ENCODE results near the gene PLPPR1. TPM values are rescaled to one million over a fixed set of nuclear protein-coding genes. Genes with fewer than 3 reads are reported as not detected.

PLPPR1 gene
- total and polyA plus RNA-seq, 8 donors: 0.30 to 3.1 (median 0.55) TPM; not detected in 1

DNA sequence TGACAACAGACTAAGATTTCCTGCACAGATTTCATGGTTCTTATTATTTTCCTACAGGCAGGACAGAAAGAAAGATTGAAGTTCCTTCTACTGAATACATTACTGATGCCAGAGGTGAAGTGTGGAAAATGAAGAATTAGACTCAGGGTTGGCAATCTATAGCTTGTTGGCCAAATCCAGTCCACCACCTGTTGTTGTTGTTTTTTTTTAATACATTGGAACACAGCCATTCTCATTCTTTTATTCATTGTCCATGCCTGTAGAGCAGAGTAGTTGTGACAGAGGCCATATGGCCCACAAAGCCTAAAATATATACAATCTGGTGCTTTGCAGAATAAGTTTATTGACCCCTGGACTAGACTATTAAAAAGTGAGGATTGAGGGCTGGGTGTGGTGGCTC, 5.8 kb upstream of the PLPPR1 start:
- H3K36me3 ChIP-seq: no peaks in the 10 kb centered on the region
- H3K9me3 ChIP-seq: no peaks in the 10 kb centered on the region
- intact Hi-C loops (cut with DNase I): no loop called here
- no peak for ATAC-seq
- H3K27ac ChIP-seq: no peak overlapping the region
- no peaks in the 10 kb centered on the region for H3K27me3 ChIP-seq
- FAIRE-seq: no peak
- TF ChIP-seq, protein P1, sequence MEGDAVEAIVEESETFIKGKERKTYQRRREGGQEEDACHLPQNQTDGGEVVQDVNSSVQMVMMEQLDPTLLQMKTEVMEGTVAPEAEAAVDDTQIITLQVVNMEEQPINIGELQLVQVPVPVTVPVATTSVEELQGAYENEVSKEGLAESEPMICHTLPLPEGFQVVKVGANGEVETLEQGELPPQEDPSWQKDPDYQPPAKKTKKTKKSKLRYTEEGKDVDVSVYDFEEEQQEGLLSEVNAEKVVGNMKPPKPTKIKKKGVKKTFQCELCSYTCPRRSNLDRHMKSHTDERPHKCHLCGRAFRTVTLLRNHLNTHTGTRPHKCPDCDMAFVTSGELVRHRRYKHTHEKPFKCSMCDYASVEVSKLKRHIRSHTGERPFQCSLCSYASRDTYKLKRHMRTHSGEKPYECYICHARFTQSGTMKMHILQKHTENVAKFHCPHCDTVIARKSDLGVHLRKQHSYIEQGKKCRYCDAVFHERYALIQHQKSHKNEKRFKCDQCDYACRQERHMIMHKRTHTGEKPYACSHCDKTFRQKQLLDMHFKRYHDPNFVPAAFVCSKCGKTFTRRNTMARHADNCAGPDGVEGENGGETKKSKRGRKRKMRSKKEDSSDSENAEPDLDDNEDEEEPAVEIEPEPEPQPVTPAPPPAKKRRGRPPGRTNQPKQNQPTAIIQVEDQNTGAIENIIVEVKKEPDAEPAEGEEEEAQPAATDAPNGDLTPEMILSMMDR (IDR thresholded peaks at IDR 0.05): no peak
- no peaks in the 10 kb centered on the region for H3K4me1 ChIP-seq
- DNase-seq: no peak
- H3K4me3 ChIP-seq: no peak overlapping the region

- Histone ChIP-seq H3K27ac (no peak overlapping the region), H3K4me3 (no peak overlapping the region), H3K4me1 (peaks cover 0 to 8% (median 0%) of the 10 kb centered on the region in 3 donors), H3K36me3 (no peaks in the 10 kb centered on the region), H3K27me3 (peaks cover 0 to 3% (median 0%) of the 10 kb centered on the region in 4 donors), H3K9me3 (no peaks in the 10 kb centered on the region)
- TF ChIP-seq, protein P1 (IDR thresholded peaks at IDR 0.05): no peak
- intact Hi-C loops (cut with DNase I): no loop called here
- WGBS, 2 donors: 67 to 69% methylated on average over 2 of the region's 2 CpGs
- no peak for FAIRE-seq
- no peak for DNase-seq
- no peak for ATAC-seq
Observed at GRCh38 chr9:101025940-101026339, 2.6 kb upstream of the PLPPR1 start.

- ATAC-seq (peak in 2 of 4 donors; percentile 5 to 18), FAIRE-seq (no peak), DNase-seq (peak in 1 of 6 donors; percentile 15)
- Histone ChIP-seq H3K36me3 (no peaks in the 10 kb centered on the region), H3K4me3 (no peak overlapping the region), H3K4me1 (peaks cover 0 to 8% (median 0%) of the 10 kb centered on the region in 3 donors), H3K27ac (no peak overlapping the region), H3K27me3 (peaks cover 0 to 3% (median 0%) of the 10 kb centered on the region in 4 donors), H3K9me3 (no peaks in the 10 kb centered on the region)
- intact Hi-C loops (cut with DNase I): no loop called here
- TF ChIP-seq, protein P1 (IDR thresholded peaks at IDR 0.05): no peak
- WGBS, 2 donors: 24 to 34% methylated on average over 4 of the region's 4 CpGs
Observed at GRCh38 chr9:101026824-101027223, 1.7 kb upstream of the PLPPR1 start.

DNA sequence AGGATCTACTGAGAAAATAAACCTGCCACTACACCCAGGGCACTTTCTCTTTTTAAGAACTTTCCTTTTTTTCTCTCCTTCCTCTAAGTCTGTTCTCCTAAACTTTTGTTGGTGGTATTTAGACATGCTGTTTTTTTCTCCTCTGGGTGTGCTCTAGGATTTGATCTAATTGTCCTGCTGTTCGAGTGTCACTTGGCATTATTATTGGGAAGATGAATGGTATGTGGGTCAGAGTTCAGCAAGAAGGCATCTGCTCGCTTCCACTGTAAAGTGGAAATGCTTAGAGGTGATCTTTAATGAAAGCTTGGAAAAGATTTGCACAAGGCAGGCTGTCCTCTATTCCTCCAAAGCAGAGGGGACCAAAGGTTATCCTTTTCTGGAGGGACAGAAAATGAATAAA, 1.3 kb upstream of the PLPPR1 start:
- intact Hi-C loops (cut with DNase I): no loop called here
- no peak for DNase-seq
- no peak overlapping the region for H3K27ac ChIP-seq
- H3K9me3 ChIP-seq: no peaks in the 10 kb centered on the region
- no peaks in the 10 kb centered on the region for H3K36me3 ChIP-seq
- 35 to 43% methylated on average over 2 of the region's 2 CpGs for WGBS, 2 donors
- peaks cover 0 to 8% (median 0%) of the 10 kb centered on the region in 3 donors for H3K4me1 ChIP-seq
- peaks cover 0 to 3% (median 0%) of the 10 kb centered on the region in 4 donors for H3K27me3 ChIP-seq
- ATAC-seq: no peak
- H3K4me3 ChIP-seq: no peak overlapping the region
- TF ChIP-seq, protein P1 (IDR thresholded peaks at IDR 0.05): no peak
- no peak for FAIRE-seq

- ATAC-seq (no peak), DNase-seq (no peak), FAIRE-seq (no peak)
- Histone ChIP-seq H3K36me3 (no peaks in the 10 kb centered on the region), H3K27ac (peak overlapping the region in 2 of 4 donors; percentile 10 to 28), H3K4me1 (peaks cover 0 to 8% (median 0%) of the 10 kb centered on the region in 3 donors), H3K27me3 (peaks cover 0 to 3% (median 0%) of the 10 kb centered on the region in 4 donors), H3K4me3 (peak overlapping the region in 3 of 4 donors; percentile 35 to 64 (median 38)), H3K9me3 (no peaks in the 10 kb centered on the region)
- intact Hi-C loops (cut with DNase I): no loop called here
- 6 to 10% methylated on average over 12 of the region's 12 CpGs for WGBS, 2 donors
- TF ChIP-seq, protein P1 (IDR thresholded peaks at IDR 0.05): no peak
Observed at GRCh38 chr9:101027733-101028345, 688 bp upstream of the PLPPR1 start.

Data from pancreas (tissue), 10 donors.